Inflammatory macrophage (primary cell): ENCODE measurements around the gene SNAP23.

ENCODE experiments used
- DNase-seq, 2 donors: peaks; one replicate each; pipeline ENCODE4 v3.0.0-alpha.2; 2020 to 2022

Gene SNAP23

GRCh38 chr15:42575188-42576039, 80.0 kb downstream of the SNAP23 start, which contains the start of gene STARD9:
TSS of gene STARD9 (plus strand) at chr15:42575606. CDS start at chr15:42575716, 110 bp downstream.
- DNase-seq = peak; percentile 99

DNA sequence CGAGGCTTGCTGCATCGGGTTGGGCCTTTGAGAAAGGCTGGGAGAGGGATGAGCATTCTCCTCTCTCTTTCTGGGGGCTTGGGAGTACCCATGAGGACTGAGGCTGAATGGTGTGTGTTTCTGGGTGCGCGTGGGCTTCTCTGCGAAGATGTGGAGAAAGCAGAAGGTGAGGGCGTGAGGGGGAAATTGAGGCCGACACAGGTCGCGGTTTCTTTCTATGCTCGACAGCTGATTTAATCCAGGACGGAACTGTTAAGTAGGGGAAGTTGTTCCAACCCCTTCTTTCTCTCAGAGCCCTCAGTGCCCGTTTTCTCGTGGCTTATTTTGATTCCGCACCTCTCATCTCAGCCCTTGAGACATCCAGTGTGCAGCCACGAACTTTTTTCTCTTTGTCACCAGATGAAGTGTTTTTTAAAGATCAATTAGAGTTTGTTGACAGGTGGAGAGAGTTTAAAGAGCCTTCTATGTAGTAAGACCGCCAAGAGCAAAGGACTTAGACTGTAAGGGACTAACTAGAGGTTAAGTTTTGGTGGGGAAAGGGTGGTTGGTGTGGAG, 80.7 kb downstream of the SNAP23 start:
- DNase-seq = peak; percentile 5 to 9

GRCh38 chr15:42576776-42577175, 81.3 kb downstream of the SNAP23 start:
- no peak for DNase-seq

DNA sequence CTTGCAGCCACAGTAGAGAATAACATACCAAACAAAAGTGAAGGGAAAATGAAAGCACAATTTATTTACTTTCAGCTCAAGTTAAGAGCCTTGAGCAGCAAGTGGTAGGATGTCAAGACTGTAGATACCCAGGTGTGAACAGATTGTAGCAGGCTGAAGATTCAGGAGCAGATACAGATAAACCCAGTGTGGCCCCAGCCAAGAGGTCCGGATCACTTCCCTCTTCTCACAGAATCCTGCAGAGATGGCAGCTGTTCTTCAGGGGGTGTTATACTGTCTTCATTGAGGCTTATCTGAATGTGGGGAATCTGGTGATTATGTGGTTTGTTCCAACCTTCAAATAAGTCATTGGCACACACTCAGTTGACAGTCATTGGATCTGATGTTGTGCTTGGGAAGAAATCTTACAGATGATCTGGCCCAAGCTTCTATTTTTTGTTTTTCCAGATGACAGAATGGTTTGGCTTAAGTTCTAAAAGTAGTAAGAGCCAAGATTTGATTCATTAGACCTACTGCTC, 82.1 kb downstream of the SNAP23 start:
- DNase-seq = no peak

GRCh38 chr15:42578984-42579537, 83.6 kb downstream of the SNAP23 start:
- no peak for DNase-seq

DNA sequence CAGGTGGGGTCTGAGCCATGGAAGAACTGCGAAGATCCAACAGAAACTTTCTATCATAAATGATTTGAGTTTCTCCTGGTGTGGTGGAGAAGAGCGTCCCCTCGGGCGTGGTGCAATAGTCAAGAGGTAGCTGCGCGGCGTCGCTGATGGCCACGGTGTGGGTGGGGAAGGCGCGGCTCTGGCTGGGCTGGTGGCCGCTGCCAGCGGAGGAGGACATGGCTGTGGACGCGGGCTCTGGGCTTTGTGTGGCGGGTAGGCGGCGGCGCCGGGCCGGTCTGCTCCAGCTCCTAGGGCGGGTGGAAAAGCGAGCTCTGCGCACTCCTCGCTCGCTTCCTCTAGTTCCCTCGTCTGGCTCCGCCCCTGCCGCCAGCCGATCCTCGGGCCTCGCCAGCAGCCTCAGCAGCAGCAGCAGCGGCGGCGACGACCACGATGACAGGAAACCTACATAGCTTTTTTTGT, 85.9 kb downstream of the SNAP23 start:
- DNase-seq = peak; percentile 88 to 93
